Jurkat, Clone E6-1 (cell line): Measurements from ENCODE around the gene DNAI4. TPM values are rescaled to one million over a fixed set of nuclear protein-coding genes. Genes with fewer than 3 reads are reported as not detected.
A peak's percentile ranks its signal among the peaks of the same experiment; 100 is the strongest.
"Not testable (repeated sequence)": the region's sequence is repeated elsewhere in the genome, so short reads cannot be mapped to it uniquely, and the experiment has no call there.

Experiments
- DNase-seq: peaks from one replicate; pipeline ENCODE4 v3.0.0-alpha.2; 2011; ENCODE audit warnings: low read depth, low spot score
- H3K4me3 ChIP-seq: 2 replicates; pipeline ENCODE4 v1.5.1; 2011; ENCODE audit warnings: mild to moderate bottlenecking, low read length, control low read depth, moderate library complexity
- polyA plus RNA-seq: library from polyadenylated mRNA; unstranded; fragments of >200 nt; gene quantifications from one replicate; pipeline ENCODE4 v1.2.1, GENCODE V29; 2012; ENCODE audit warnings: missing spikeins; ENCODE audit not compliant: insufficient read length, insufficient read depth

Gene DNAI4, protein sequence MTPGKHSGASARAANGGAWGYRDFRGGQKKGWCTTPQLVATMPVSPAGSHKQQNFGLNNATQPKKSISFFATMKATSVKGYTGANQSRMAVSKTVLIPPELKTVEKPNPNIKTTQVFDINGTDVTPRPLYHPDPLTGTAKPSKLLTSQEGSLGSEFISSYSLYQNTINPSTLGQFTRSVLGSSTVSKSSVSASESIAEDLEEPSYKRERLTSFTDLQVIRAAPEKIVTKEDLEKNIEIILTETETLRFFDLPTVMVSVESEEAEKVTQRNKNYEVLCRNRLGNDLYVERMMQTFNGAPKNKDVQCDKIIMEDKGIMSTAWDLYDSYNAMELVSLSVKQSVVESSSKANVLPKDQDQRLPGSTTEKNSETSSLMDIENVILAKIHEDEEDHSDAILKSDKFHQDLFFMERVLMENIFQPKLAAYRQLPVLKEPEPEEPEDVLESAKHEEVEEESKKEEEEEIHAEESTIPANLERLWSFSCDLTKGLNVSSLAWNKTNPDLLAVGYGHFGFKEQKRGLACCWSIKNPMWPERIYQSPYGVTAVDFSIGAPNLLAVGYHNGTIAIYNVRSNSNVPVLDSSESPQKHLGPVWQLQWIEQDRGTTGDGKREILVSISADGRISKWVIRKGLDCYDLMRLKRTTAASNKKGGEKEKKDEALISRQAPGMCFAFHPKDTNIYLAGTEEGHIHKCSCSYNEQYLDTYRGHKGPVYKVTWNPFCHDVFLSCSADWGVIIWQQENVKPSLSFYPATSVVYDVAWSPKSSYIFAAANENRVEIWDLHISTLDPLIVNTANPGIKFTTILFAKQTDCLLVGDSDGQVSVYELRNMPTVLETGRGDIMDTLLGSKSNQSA
- 1.6 TPM for polyA plus RNA-seq

DNA sequence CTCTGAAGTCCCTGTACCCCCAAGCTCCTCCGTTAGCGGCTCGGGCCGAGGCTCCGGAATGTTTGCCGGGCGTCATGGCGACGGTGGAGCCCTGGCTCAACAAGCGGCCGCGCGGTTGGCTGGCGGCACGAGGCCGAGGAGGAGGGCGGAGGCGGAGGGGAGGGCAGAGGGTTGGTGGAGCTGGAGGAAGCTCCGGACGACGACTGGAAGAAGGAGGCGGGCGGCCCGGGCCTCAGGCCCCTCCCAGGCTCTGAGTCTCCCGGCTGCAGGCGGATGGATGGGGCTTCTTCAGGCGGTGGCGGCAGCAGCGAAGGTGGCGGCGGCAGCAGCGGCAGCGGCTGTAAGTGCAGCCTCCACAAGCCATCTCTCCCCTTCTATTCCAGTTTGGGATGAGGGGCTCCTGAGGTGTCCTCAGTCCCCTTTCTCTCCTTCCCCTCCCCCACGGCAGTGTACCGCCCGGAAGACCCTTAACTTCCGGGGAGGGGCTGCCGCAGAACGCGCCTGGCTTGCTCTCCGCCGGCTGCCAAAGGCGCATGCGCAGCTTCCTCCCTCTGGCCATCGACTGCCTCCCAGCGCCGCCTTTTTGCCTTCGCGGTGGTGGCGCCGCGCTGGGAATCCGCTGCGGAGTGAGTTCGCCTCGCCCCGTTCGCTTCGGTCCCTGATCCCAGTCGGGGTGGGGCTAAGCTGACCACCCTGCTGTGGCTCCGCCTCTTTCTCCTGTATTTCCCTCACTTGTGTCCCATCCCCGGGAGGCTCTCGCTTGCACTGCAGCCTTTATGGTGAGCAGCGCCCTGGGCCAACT, at the start of gene DNAI4, which contains the start of gene MIER1:
TSS of gene DNAI4 (minus strand) at position 101 of the 802 bp plus-strand sequence. CDS start at position 76, 25 bp downstream.
TSS of gene MIER1 (plus strand) at position 235 of the 802 bp plus-strand sequence. CDS start at position 274, 39 bp downstream.
- peak within 1 kb of the TSS; percentile 77 for H3K4me3 ChIP-seq
- DNase-seq: peak; percentile 91

DNA sequence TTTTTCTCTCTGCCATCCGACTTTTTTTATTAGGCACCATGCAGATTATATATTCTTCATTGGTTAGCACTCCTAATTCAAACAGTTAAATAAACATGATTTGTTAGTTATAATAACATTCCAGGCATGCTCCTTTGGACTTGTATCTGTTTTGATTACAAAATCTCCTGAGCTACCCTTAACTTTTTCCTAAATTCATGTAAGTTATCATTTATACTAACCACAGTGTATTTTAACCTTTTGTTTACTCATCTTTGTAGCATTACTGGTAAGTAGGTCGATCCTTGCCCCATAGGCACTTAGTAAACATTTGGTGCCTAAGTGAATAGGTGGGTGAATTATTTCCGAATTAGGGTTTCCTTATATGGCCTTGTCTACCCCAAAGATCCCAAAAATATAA, 43.9 kb upstream of the DNAI4 start:
- H3K4me3 ChIP-seq: no peak overlapping the region
- no peak for DNase-seq

DNA sequence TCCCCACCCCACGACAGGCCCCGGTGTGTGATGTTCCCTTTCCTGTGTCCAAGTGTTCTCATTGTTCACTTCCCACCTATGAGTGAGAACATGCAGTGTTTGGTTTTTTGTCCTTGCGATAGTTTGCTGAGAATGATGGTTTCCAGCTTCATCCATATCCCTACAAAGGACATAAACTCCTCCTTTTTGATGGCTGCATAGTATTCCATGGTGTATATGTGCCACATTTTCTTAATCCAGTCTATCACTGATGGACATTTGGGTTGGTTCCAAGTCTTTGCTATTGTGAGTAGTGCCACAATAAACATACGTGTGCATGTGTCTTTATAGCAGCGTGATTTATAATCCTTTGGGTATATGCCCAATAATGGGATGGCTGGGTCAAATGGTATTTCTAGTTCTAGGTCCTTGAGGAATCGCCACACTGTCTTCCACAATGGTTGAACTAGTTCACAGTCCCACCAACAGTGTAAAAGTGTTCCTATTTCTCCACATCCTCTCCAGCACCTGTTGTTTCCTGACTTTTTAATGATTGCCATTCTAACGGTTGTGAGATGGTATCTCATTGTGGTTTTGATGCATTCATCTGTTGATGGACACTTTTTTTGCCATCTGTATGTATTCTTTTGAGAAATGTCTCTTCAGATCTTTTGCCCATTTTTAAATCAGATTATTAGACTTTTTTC, 41.7 kb upstream of the DNAI4 start:
- peak; percentile 42 for DNase-seq
- not testable (repeated sequence) for H3K4me3 ChIP-seq

DNA sequence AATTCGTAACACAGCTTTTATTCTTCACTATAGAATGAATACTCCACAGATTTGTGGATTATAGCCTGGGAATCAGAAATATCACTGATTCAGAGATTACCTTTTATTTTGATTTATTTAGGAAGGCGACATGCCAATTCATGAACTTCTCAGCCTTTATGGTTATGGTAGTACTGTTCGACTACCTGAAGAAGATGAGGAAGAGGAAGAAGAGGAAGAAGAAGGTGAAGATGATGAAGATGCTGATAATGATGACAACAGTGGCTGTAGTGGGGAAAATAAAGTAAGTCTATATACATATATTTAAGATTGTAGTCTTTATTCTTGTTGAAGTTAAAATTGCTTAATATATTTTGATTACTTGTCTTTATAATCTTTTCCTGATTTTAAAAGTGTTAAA, 33.3 kb upstream of the DNAI4 start:
- H3K4me3 ChIP-seq: no peak overlapping the region
- DNase-seq: no peak

DNA sequence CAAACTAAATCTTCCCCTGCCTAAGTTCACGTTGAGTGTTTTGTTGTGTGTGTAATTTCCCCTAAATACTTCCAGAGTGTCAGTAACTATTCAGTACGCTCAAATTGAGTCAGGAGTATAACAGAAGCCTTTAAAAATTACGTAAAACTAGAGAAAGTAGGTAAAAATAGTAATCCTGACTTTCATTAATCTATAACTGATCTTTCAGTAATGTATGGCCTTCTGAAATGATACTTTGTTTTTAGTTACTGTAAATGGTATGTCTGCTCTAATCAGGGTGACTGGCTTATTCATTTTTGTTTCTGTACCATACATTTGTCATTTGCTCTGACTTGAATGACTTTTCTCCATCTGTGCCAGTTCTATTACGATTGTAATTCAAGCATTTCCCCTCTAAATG, 29.6 kb upstream of the DNAI4 start:
- DNase-seq: no peak
- H3K4me3 ChIP-seq: no peak overlapping the region

DNA sequence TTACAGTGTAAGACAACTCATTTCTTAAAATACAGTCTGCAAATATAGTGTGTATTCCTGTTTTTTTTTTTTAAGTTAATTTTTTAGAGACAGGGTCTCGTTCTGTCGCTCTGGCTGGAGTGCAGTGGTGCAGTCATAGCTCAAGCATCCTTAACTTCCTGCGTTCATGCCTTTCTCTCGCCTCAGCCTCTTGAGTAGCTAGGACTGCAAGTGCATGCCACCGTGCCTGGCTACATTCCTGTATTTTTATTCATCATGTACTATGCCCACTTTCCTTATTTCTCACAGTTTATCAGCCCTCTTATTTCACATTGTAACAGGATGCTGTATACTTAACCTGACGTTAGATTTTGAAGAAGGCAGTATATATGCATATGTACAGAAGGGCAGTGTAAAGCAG, 26.9 kb upstream of the DNAI4 start:
- H3K4me3 ChIP-seq: no peak overlapping the region
- no peak for DNase-seq

DNA sequence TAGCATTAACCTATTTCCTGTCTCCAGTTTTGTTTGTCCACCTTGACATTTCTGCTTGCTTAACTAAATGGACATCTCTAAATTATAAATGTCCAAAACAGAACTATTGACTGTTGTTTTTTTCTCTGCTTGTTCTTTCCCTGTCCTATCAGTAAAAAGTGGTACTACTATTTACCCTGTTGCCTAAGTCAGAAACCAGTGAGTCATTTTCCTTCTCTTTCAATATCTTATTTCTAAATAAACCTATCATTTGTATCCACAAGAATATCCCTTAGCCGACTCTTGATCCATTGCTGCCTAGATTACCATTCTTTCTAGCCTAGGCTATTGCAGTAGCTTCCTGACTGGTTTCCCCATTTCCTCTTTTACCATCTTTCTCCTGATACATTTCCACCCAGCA, 22.6 kb upstream of the DNAI4 start:
- no peak for DNase-seq
- H3K4me3 ChIP-seq: no peak overlapping the region

DNA sequence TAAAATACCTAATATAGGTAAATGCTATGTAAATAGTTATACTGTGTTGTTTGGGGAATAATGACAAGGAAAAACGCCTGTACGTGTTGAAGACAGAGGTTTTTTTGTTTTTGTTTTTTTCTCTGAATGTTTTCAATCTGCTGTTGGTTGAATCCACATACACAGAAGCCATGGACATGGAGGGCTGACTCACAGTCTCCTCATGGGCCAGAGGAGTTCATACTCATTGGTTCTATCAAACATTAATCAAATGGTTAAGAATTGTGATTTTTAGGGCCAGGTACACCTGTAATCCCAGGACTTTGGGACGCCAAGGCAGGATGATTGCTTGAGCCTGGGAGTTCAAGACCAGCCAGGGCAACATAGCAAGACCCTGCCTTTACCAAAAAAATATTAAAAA, 20.7 kb upstream of the DNAI4 start:
- DNase-seq: no peak
- no peak overlapping the region for H3K4me3 ChIP-seq

DNA sequence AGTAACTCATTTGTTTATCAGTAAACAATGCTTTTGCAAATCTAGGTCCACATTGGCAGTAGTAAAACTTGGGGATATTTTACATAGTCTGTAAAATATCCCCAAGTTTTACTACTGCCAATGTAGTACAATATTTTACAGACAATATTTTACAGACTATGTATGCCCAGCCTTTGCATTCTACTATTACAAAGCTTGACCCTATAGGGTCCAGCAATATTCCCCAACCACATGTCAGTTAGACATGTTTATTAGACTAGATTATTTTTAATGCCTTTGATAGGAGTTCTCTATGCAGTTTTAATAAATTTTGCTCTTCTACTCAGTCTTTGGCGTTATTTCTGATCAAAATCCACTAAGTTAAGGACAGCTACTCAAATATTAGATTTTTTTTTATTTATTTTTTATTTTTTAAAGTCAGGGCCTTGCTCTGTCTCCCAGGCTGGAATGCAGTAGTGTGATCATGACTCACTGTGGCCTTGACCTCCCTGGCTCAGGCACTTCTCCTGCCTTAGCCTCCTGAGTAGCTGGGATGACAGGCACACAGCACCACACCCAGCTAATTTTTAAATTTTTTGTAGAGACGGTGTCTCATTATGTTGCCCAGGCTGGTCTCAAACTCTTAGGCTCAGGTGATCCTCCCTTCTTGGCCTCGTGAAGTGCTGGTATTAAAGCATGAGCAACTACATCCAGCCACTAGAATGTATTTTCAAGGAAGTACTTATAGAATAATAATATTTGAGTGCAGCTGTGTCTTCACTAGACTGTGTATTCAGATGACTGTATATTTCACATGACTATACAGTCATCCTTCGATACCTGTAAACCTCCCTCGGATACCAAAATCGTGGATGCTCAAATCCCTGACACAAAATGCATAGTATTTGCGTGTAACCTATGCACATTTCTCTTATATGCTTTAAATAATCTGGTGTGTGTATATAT, 19.9 kb upstream of the DNAI4 start:
- no peak for DNase-seq
- no peak overlapping the region for H3K4me3 ChIP-seq

DNA sequence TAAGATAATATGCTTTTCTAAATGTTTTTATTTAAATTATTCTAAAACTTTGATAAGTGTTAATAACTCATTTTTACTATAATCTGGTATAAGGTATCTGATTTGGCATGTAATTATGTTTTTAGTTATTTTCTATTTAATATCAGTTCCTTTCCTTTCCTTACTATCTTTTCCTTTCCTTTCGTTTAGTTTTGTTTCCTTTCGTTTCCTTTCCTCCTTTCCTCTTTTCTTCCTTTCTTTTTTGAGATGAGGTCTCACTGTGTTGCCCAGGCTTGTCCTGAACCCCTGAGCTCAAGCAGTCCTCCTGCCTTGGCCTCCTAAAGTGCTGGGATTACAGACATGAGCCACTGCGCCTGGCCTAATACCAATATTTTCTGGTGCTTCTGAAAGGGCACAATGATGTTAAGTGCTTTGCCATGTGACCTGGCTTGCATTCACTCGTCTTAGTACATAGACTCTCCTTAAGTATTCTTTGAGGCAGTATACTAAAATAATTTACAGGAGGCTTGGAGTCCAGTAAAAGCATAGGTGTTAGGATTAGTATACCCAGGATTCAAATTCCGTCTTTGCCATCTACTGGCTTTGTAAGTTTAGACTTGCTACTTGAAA, 18.8 kb upstream of the DNAI4 start:
- no peak for DNase-seq
- no peak overlapping the region for H3K4me3 ChIP-seq

DNA sequence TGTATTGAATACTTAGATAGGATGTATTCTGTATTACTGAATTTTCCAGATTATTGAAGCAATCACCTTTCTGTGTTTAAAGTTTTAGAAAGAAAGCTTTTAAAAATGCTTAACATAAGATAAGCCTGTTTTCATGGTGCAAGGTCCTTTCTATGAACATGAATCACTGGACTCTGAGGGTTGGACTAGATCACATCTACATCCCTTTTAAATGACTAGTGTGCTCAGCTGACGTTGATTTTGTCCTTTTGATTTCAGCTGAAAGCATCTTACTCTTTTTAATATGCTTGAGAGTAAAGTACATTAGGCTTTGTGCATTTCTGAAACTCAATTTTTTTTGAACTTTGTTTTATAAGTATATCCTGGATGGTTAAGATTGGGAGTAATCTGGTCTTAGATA, 16.3 kb upstream of the DNAI4 start:
- no peak overlapping the region for H3K4me3 ChIP-seq
- DNase-seq: no peak

DNA sequence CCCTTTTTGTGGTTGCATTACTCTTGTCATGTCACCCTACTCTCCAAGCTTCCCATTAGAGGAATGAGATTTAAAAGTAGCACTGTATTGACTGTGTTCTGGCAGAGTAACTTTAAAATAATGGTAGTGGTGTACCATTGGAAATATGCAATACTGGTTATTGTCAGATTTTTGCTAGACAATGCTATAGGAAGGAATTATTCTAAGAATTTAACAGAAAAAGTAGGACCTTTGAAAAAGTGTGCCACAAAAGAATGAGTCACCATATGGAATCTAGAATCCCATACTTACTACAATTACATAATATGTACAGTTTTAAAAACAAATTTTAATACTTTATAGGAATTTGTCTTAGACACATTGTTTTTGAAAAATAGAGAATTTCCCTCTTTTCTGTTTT, 14.0 kb upstream of the DNAI4 start:
- no peak for DNase-seq

DNA sequence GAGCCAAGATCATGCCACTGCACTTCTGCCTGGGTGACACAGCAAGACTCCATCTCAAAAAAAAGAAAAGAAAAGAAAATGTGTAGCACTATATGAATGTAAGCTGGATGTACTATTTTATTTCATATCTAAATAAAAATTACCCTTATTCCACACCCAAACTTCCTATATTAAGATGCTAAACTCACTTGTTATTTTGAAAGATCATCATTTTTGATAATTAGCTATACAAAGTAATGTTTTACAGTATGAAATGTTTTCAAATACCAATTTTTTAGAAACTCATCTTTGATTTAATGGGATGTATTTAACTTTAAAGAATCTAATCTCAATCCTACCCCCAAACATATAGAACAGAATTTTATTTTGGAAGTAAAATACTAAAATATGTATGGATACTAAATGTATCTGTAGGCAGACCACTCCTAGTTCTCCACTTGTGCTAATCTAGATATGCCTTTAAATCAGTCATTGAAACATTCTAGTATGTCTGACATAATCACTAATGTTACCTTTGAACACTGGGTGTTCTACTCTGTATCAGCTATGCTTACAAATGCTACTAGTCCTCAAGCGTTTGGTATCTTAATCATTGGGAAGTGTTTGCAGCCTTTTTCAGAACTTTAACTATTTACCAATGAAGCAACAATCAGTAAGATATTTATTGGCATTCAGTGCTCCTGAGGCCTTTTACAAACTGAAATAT, 13.0 kb upstream of the DNAI4 start:
- H3K4me3 ChIP-seq: no peak overlapping the region
- DNase-seq: no peak

More for the DNA sequence above, 14.0 kb upstream of the DNAI4 start:
- no peak overlapping the region for H3K4me3 ChIP-seq

DNA sequence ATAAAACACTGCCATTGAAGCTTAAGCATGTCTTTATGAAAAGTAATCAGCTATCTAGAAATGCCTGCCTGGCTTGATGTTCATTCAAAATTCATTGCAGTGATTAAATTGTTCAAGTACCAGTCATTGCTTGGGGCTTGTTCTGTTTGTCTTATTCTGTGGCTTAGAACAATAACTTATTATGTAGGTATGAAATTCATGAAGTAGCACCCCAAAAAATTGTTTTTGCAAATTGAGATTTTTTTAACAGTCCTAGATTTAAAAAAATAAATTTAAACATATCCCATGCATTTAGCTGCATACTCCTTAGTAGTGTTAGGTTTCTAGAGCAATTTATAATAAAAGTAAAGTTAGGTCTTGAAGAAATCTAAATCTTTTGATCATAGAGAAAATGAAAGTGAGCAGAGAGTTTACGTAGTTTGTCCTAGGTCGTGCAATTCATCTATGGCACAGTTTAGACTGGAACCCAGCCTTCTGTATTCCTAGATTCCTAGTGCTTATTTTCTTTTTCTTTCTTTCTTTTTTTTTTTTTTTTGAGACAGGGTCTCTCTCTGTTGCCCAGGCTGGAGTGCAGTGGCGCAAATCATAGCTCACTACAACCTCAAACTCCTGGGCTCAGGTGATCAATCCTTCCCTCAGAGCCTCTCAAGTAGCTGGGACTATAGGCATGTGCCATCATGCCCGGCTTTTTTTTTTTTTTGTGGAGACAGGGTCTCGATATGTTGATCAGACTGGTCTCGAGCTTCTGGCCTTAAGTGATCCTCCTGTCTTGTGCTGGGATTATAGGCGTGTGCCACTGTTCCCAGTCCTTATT, 9.4 kb upstream of the DNAI4 start:
- H3K4me3 ChIP-seq: peak overlapping the region; percentile 26
- DNase-seq: no peak

DNA sequence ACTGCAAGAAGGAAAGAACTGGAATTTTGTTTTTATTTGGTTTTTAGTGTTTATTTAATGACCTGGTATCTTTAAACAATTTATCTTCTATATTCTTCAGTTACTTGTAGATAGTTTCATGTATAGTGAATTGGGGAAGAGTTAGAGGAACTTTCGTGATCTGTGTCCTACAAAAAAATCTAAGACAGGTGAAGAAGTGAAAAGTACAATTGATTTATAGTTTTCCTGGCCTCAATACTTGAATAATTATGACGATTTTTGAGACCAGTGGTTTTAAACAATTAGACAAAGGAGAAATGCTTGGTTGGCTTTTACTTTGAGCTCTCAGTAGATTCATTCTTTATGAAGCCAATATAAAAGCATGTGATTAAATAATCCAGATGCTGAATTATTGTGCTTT, 7.6 kb upstream of the DNAI4 start:
- DNase-seq: no peak
- H3K4me3 ChIP-seq: no peak overlapping the region

DNA sequence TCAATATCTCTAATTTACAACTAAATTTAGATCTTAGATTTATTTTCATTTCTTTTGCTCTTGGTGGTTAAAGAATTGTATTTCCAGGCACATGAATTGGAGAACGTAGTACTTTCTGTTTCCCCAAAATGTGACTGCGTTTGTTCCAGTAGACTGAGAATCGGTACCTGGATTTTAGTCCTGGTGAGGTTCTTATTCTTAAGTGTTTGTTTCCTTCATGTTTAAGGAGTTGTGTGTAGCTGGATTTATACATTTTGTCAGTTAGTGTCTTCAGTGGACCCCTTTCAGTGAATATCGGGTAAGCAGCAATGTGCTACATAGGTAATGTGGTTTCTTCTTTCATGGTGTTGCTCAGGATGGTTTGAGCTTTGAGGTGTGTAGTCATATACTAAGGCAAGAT, 6.9 kb upstream of the DNAI4 start:
- H3K4me3 ChIP-seq: peak overlapping the region; percentile 80
- peak; percentile 16 for DNase-seq
